Measurements from ENCODE around the gene HTR3C. TPM values are rescaled to one million over a fixed set of nuclear protein-coding genes. Genes with fewer than 3 reads are reported as not detected.
"Not testable (repeated sequence)": the region's sequence is repeated elsewhere in the genome, so short reads cannot be mapped to it uniquely, and the experiment has no call there.

Gene HTR3C
- total RNA-seq, 1 experiment from 2014 or later = not detected

DNA sequence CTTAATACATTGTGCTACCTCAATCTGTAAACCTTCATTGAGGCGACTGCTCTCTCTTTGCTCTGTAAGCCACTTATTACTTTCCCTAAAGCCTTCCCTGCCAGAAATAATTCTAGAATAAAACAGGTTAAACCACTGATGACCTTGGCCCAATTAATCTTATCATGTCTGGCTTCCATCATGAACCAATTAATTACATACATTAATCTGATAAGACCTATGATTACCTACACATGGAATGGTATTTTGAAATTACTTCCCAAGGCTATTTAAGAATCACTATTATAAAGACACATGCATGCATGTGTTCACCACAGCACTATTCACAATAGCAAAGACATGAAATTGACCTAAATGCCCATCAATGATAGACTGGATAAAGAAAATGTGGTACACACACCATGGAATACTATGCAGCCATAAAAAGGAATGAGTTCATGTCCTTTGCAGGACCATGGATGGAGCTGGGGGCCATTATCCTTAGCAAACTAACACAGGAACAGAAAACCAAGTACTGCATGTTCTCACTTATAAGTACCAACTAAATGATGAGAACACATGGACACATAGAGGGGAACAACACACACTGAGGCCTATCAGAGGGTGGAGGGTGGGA lies 24.5 kb upstream of the HTR3C start:
- not testable (repeated sequence) for H2BK15ac ChIP-seq (ENCODE audit: low read depth, low read length); H3K4me1 Mint-ChIP-seq; DNase-seq; H3K9me3 ChIP-seq (ENCODE audit: control insufficient read depth, low read depth, low read length); H3K4me3 Mint-ChIP-seq; H2BK120ac ChIP-seq (ENCODE audit: low read depth, low read length, poor library complexity, severe bottlenecking); H2BK20ac ChIP-seq (ENCODE audit: low read depth, low read length, poor library complexity, severe bottlenecking); H3K14ac ChIP-seq (ENCODE audit: insufficient read depth, low read length); H3K27me3 Mint-ChIP-seq (ENCODE audit: low read depth); H3K27ac ChIP-seq (ENCODE audit: insufficient read length, low read depth, low read length); H2BK5ac ChIP-seq (ENCODE audit: insufficient read length, low read length); H2BK12ac ChIP-seq (ENCODE audit: insufficient read length, low read depth, low read length); H2AFZ ChIP-seq (ENCODE audit: low read length); H3K27me3 ChIP-seq (ENCODE audit: insufficient read depth, low read length); H4K91ac ChIP-seq (ENCODE audit: insufficient read length, low read depth, low read length); H3K36me3 Mint-ChIP-seq (ENCODE audit: insufficient read depth in 1 of 3, low read depth in 3 of 3); H3K23me2 ChIP-seq (ENCODE audit: insufficient read length, low read depth, low read length, poor library complexity, severe bottlenecking); H3K4ac ChIP-seq (ENCODE audit: low read depth, low read length); H4K8ac ChIP-seq (replicated peaks; ENCODE audit: insufficient read length, low read depth, low read length); H4K20me1 ChIP-seq (ENCODE audit: control insufficient read depth, insufficient read depth, insufficient read length); H3K4me2 ChIP-seq (ENCODE audit: insufficient read depth, insufficient read length, low read length); H3K56ac ChIP-seq (ENCODE audit: insufficient read length, low read depth, low read length); H3K27ac Mint-ChIP-seq; H3K9me3 Mint-ChIP-seq; H3K79me1 ChIP-seq (ENCODE audit: insufficient read depth, low read depth, low read length, poor library complexity, severe bottlenecking); H3K79me2 ChIP-seq (ENCODE audit: insufficient read depth, low read length); H3T11ph ChIP-seq (ENCODE audit: low read length); H3K9ac ChIP-seq (ENCODE audit: extremely low read depth, insufficient read length, low read length); H3K23ac ChIP-seq (ENCODE audit: insufficient read length, low read depth, low read length); H2AK5ac ChIP-seq (ENCODE audit: insufficient read length, low read length); H3K4me1 ChIP-seq (ENCODE audit: insufficient read depth, low read length); H4K5ac ChIP-seq (ENCODE audit: insufficient read length, low read depth, low read length); H3K18ac ChIP-seq (ENCODE audit: insufficient read length, low read depth, low read length)
- whole genome bisulfite sequencing (ENCODE audit: extremely low coverage, insufficient read length, low lambda C conversion rate) = no CpG with 5 or more reads among the region's 1 CpG
